Liver (tissue), 3 donors: Measurements from ENCODE around the gene PMM2.

Experiments
- GABPA ChIP-seq, 2 donors: IDR thresholded peaks in 1 of 2; conservative IDR thresholded peaks in 1 of 2; 2 replicates each; pipeline ENCODE4 v1.6.1; 2016; ENCODE audit warnings: antibody characterized with exemption in 2 of 2, mild to moderate bottlenecking in 1 of 2, moderate library complexity in 1 of 2
- JUND ChIP-seq, 2 donors: IDR thresholded peaks; 2 replicates each; pipeline ENCODE4 v1.6.1; 2016; ENCODE audit warnings: antibody characterized with exemption in 2 of 2
- MAX ChIP-seq: IDR thresholded peaks from 2 replicates; pipeline ENCODE4 v1.6.1; 2016; ENCODE audit warnings: antibody characterized with exemption
- RAD21 ChIP-seq, 2 donors: IDR thresholded peaks; 2 replicates each; pipeline ENCODE4 v1.6.1; 2016; ENCODE audit warnings: antibody characterized with exemption in 2 of 2, mild to moderate bottlenecking in 2 of 2
- TAF1 ChIP-seq: conservative IDR thresholded peaks from 2 replicates; pipeline ENCODE4 v1.6.1; 2016; ENCODE audit warnings: antibody characterized with exemption, mild to moderate bottlenecking
- TF ChIP-seq, protein P1 (sequence below): fragments of 150-350 bp; IDR thresholded peaks from 2 replicates; pipeline ENCODE4 v1.5.1; 2017; ENCODE audit warnings: improper control_type of control experiment, low read depth, low read length; ENCODE audit not compliant: missing input control
- TF ChIP-seq, protein P2 (sequence below): IDR thresholded peaks from 2 replicates; pipeline ENCODE4 v1.6.1; 2016; ENCODE audit warnings: antibody characterized with exemption
- TF ChIP-seq, protein P3 (sequence below): IDR thresholded peaks from 2 replicates; pipeline ENCODE4 v1.6.1; 2016; ENCODE audit warnings: antibody characterized with exemption, mild to moderate bottlenecking
- donor health status: healthy.
- donor health status: healthy.

GRCh38 chr16:8862309-8863130 is 64.9 kb downstream of the PMM2 start:
- no peak for TF ChIP-seq GABPA (IDR thresholded peaks at IDR 0.05 in 1 of 2, conservative IDR thresholded peaks at IDR 0.05 in 1 of 2)
- TF ChIP-seq MAX: no peak
- no peak for TF ChIP-seq JUND (IDR thresholded peaks at IDR 0.05)
- TF ChIP-seq, protein P1, sequence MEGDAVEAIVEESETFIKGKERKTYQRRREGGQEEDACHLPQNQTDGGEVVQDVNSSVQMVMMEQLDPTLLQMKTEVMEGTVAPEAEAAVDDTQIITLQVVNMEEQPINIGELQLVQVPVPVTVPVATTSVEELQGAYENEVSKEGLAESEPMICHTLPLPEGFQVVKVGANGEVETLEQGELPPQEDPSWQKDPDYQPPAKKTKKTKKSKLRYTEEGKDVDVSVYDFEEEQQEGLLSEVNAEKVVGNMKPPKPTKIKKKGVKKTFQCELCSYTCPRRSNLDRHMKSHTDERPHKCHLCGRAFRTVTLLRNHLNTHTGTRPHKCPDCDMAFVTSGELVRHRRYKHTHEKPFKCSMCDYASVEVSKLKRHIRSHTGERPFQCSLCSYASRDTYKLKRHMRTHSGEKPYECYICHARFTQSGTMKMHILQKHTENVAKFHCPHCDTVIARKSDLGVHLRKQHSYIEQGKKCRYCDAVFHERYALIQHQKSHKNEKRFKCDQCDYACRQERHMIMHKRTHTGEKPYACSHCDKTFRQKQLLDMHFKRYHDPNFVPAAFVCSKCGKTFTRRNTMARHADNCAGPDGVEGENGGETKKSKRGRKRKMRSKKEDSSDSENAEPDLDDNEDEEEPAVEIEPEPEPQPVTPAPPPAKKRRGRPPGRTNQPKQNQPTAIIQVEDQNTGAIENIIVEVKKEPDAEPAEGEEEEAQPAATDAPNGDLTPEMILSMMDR: no peak
- TF ChIP-seq, protein P2, sequence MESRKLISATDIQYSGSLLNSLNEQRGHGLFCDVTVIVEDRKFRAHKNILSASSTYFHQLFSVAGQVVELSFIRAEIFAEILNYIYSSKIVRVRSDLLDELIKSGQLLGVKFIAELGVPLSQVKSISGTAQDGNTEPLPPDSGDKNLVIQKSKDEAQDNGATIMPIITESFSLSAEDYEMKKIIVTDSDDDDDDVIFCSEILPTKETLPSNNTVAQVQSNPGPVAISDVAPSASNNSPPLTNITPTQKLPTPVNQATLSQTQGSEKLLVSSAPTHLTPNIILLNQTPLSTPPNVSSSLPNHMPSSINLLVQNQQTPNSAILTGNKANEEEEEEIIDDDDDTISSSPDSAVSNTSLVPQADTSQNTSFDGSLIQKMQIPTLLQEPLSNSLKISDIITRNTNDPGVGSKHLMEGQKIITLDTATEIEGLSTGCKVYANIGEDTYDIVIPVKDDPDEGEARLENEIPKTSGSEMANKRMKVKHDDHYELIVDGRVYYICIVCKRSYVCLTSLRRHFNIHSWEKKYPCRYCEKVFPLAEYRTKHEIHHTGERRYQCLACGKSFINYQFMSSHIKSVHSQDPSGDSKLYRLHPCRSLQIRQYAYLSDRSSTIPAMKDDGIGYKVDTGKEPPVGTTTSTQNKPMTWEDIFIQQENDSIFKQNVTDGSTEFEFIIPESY: no peak
- TF ChIP-seq TAF1: no peak
- no peak for TF ChIP-seq RAD21 (IDR thresholded peaks at IDR 0.05)
- TF ChIP-seq, protein P3, sequence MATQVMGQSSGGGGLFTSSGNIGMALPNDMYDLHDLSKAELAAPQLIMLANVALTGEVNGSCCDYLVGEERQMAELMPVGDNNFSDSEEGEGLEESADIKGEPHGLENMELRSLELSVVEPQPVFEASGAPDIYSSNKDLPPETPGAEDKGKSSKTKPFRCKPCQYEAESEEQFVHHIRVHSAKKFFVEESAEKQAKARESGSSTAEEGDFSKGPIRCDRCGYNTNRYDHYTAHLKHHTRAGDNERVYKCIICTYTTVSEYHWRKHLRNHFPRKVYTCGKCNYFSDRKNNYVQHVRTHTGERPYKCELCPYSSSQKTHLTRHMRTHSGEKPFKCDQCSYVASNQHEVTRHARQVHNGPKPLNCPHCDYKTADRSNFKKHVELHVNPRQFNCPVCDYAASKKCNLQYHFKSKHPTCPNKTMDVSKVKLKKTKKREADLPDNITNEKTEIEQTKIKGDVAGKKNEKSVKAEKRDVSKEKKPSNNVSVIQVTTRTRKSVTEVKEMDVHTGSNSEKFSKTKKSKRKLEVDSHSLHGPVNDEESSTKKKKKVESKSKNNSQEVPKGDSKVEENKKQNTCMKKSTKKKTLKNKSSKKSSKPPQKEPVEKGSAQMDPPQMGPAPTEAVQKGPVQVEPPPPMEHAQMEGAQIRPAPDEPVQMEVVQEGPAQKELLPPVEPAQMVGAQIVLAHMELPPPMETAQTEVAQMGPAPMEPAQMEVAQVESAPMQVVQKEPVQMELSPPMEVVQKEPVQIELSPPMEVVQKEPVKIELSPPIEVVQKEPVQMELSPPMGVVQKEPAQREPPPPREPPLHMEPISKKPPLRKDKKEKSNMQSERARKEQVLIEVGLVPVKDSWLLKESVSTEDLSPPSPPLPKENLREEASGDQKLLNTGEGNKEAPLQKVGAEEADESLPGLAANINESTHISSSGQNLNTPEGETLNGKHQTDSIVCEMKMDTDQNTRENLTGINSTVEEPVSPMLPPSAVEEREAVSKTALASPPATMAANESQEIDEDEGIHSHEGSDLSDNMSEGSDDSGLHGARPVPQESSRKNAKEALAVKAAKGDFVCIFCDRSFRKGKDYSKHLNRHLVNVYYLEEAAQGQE: no peak
